CD4-positive, CD25-positive, alpha-beta regulatory T cell (primary cell): ENCODE measurements around the gene CFAP100. TPM values are rescaled to one million over a fixed set of nuclear protein-coding genes. Genes with fewer than 3 reads are reported as not detected.
A peak's percentile ranks its signal among the peaks of the same experiment; 100 is the strongest.

Experiments used
- ATAC-seq, 2 donors: fragments of 150-1000 bp; cut with Tn5 transposase; one replicate each; pipeline ENCODE4 v1.10.0; 2021; ENCODE audit warnings: low read depth in 2 of 2, moderate number of reproducible peaks in 2 of 2, moderate library complexity in 1 of 2
- DNase-seq, 3 donors: peaks; one replicate each; pipeline versions ENCODE4 v3.0.0 to v3.0.0-alpha.2; 2012 to 2022; ENCODE audit warnings: mixed read lengths in 1 of 3
- H3K27ac ChIP-seq: one replicate; pipeline ENCODE4 v1.7.0; 2013; ENCODE audit warnings: mild to moderate bottlenecking, low read length; ENCODE audit not compliant: insufficient read depth, poor library complexity, severe bottlenecking
- H3K27me3 ChIP-seq: one replicate; pipeline ENCODE4 v1.7.0; 2013; ENCODE audit warnings: low read length; ENCODE audit not compliant: control insufficient read depth, insufficient read depth
- H3K36me3 ChIP-seq: one replicate; pipeline ENCODE4 v1.7.0; 2013; ENCODE audit warnings: mild to moderate bottlenecking, low read length, moderate library complexity; ENCODE audit not compliant: control insufficient read depth, insufficient read depth
- H3K4me1 ChIP-seq: 2 replicates; pipeline ENCODE4 v1.7.0; 2013; ENCODE audit warnings: mild to moderate bottlenecking, low read length; ENCODE audit not compliant: insufficient read depth, control insufficient read depth, poor library complexity, severe bottlenecking
- H3K4me3 ChIP-seq: one replicate; pipeline ENCODE4 v1.7.0; 2013; ENCODE audit warnings: low read depth, mild to moderate bottlenecking, low read length, moderate library complexity
- H3K9me3 ChIP-seq, 2 experiments: 1 replicate in 1 of 2; 2 replicates in 1 of 2; pipeline ENCODE4 v1.7.0; 2013; ENCODE audit warnings: low read length in 2 of 2, mild to moderate bottlenecking in 1 of 2, moderate library complexity in 1 of 2; ENCODE audit not compliant: control insufficient read depth in 2 of 2
- H3K27ac Mint-ChIP-seq, 3 donors: one replicate each; pipeline ENCODE4 v1.8.0; 2020 to 2022; ENCODE audit warnings: mild to moderate bottlenecking in 3 of 3, mixed read lengths in 3 of 3, moderate library complexity in 2 of 3
- H3K27me3 Mint-ChIP-seq: one replicate; pipeline ENCODE4 v1.8.0; 2022; ENCODE audit warnings: mild to moderate bottlenecking, mixed read lengths
- H3K36me3 Mint-ChIP-seq: one replicate; pipeline ENCODE4 v1.8.0; 2020; ENCODE audit warnings: mixed read lengths
- H3K4me1 Mint-ChIP-seq, 4 donors: one replicate each; pipeline ENCODE4 v1.8.0; 2020 to 2022; ENCODE audit warnings: mixed read lengths in 4 of 4, mild to moderate bottlenecking in 1 of 4
- H3K4me3 Mint-ChIP-seq, 4 donors: one replicate each; pipeline ENCODE4 v1.8.0; 2020 to 2022; ENCODE audit warnings: mild to moderate bottlenecking in 4 of 4, mixed read lengths in 4 of 4, moderate library complexity in 3 of 4
- H3K9me3 Mint-ChIP-seq, 7 donors: one replicate each; pipeline ENCODE4 v1.8.0; 2020 to 2022; ENCODE audit warnings: mixed read lengths in 7 of 7, mild to moderate bottlenecking in 3 of 7, moderate library complexity in 2 of 7
- polyA plus RNA-seq, 4 donors: library from polyadenylated mRNA; unstranded; fragments of 300-500 nt; fragmentation: Illumina TruSeq; gene quantifications; one replicate each; pipeline ENCODE4 v1.2.3, GENCODE V29; 2021
- total RNA-seq: library from RNA; stranded (reverse); gene quantifications from one replicate; pipeline ENCODE4 v1.2.3, GENCODE V29; 2022

CFAP100 gene
- total and polyA plus RNA-seq, 5 donors from 2014 or later, result not detected

GRCh38 chr3:126481808-126482502 is 87.2 kb downstream of the CFAP100 start:
- H3K4me1 ChIP-seq, result peaks cover 4% of the 10 kb centered on the region
- Mint-ChIP-seq H3K27ac (no peak overlapping the region), H3K4me3 (no peak overlapping the region), H3K36me3 (no peaks in the 10 kb centered on the region), H3K4me1 (peaks cover 2 to 10% (median 6%) of the 10 kb centered on the region in 4 donors), H3K27me3 (peaks cover 5% of the 10 kb centered on the region), H3K9me3 (no peaks in the 10 kb centered on the region)
- ATAC-seq, result no peak
- H3K4me3 ChIP-seq, result no peak overlapping the region
- H3K36me3 ChIP-seq, result no peaks in the 10 kb centered on the region
- H3K27me3 ChIP-seq, result no peaks in the 10 kb centered on the region
- no peak overlapping the region for H3K27ac ChIP-seq
- H3K9me3 ChIP-seq, result no peaks in the 10 kb centered on the region
- DNase-seq, result no peak

GRCh38 chr3:126482503-126483255 is 88.0 kb downstream of the CFAP100 start:
- Mint-ChIP-seq H3K27me3 (peaks cover 5% of the 10 kb centered on the region), H3K9me3 (no peaks in the 10 kb centered on the region), H3K4me3 (peak overlapping the region in 1 of 4 donors; percentile 52), H3K4me1 (peaks cover 3 to 13% (median 7%) of the 10 kb centered on the region in 4 donors), H3K27ac (peak overlapping the region in 1 of 3 donors; percentile 86), H3K36me3 (no peaks in the 10 kb centered on the region)
- Histone ChIP-seq H3K9me3 (no peaks in the 10 kb centered on the region), H3K27ac (no peak overlapping the region), H3K4me3 (no peak overlapping the region), H3K27me3 (no peaks in the 10 kb centered on the region), H3K36me3 (no peaks in the 10 kb centered on the region), H3K4me1 (peaks cover 10% of the 10 kb centered on the region)
- ATAC-seq (no peak), DNase-seq (no peak)

- peaks cover 5% of the 10 kb centered on the region for H3K27me3 Mint-ChIP-seq
- no peak for ATAC-seq
- H3K4me1 Mint-ChIP-seq, result peaks cover 0 to 13% (median 7%) of the 10 kb centered on the region in 4 donors
- no peak overlapping the region for H3K4me3 ChIP-seq
- no peaks in the 10 kb centered on the region for H3K9me3 Mint-ChIP-seq
- H3K36me3 ChIP-seq, result no peaks in the 10 kb centered on the region
- no peaks in the 10 kb centered on the region for H3K9me3 ChIP-seq
- H3K4me3 Mint-ChIP-seq, result no peak overlapping the region
- H3K27ac Mint-ChIP-seq, result no peak overlapping the region
- H3K36me3 Mint-ChIP-seq, result no peaks in the 10 kb centered on the region
- no peak for DNase-seq
- H3K4me1 ChIP-seq, result peaks cover 10% of the 10 kb centered on the region
- no peak overlapping the region for H3K27ac ChIP-seq
- no peaks in the 10 kb centered on the region for H3K27me3 ChIP-seq
Measured at GRCh38 chr3:126483321-126483761, 88.6 kb downstream of the CFAP100 start.

- no peak overlapping the region for H3K27ac Mint-ChIP-seq
- H3K9me3 Mint-ChIP-seq, result no peaks in the 10 kb centered on the region
- peaks cover 5% of the 10 kb centered on the region for H3K27me3 Mint-ChIP-seq
- H3K4me1 ChIP-seq, result peaks cover 10% of the 10 kb centered on the region
- no peak overlapping the region for H3K4me3 ChIP-seq
- peak overlapping the region in 2 of 4 donors; percentile 40 to 83 for H3K4me3 Mint-ChIP-seq
- H3K9me3 ChIP-seq, result no peaks in the 10 kb centered on the region
- peaks cover 0 to 13% (median 7%) of the 10 kb centered on the region in 4 donors for H3K4me1 Mint-ChIP-seq
- DNase-seq, result no peak
- no peaks in the 10 kb centered on the region for H3K36me3 Mint-ChIP-seq
- ATAC-seq, result no peak
- H3K27ac ChIP-seq, result no peak overlapping the region
- no peaks in the 10 kb centered on the region for H3K36me3 ChIP-seq
- H3K27me3 ChIP-seq, result no peaks in the 10 kb centered on the region
Measured at GRCh38 chr3:126484148-126484547, 89.4 kb downstream of the CFAP100 start.

- Histone ChIP-seq H3K4me3 (no peak overlapping the region), H3K9me3 (no peaks in the 10 kb centered on the region), H3K4me1 (peaks cover 10% of the 10 kb centered on the region), H3K27ac (no peak overlapping the region), H3K36me3 (no peaks in the 10 kb centered on the region), H3K27me3 (no peaks in the 10 kb centered on the region)
- DNase-seq (no peak), ATAC-seq (no peak)
- Mint-ChIP-seq H3K9me3 (no peaks in the 10 kb centered on the region), H3K4me3 (peak overlapping the region in 1 of 4 donors; percentile 40), H3K27ac (no peak overlapping the region), H3K27me3 (peaks cover 5% of the 10 kb centered on the region), H3K4me1 (peaks cover 0 to 13% (median 7%) of the 10 kb centered on the region in 4 donors), H3K36me3 (no peaks in the 10 kb centered on the region)
Measured at GRCh38 chr3:126484662-126485061, 90.0 kb downstream of the CFAP100 start.

- H3K27ac ChIP-seq, result no peak overlapping the region
- H3K36me3 Mint-ChIP-seq, result no peaks in the 10 kb centered on the region
- H3K27me3 ChIP-seq, result no peaks in the 10 kb centered on the region
- peaks cover 10% of the 10 kb centered on the region for H3K4me1 ChIP-seq
- ATAC-seq (no peak), DNase-seq (no peak)
- no peak overlapping the region for H3K27ac Mint-ChIP-seq
- H3K27me3 Mint-ChIP-seq, result peaks cover 5% of the 10 kb centered on the region
- H3K9me3 Mint-ChIP-seq, result no peaks in the 10 kb centered on the region
- no peak overlapping the region for H3K4me3 Mint-ChIP-seq
- no peaks in the 10 kb centered on the region for H3K36me3 ChIP-seq
- no peaks in the 10 kb centered on the region for H3K9me3 ChIP-seq
- peaks cover 0 to 13% (median 7%) of the 10 kb centered on the region in 4 donors for H3K4me1 Mint-ChIP-seq
- no peak overlapping the region for H3K4me3 ChIP-seq
Measured at GRCh38 chr3:126485176-126485897, 90.6 kb downstream of the CFAP100 start.

- no peaks in the 10 kb centered on the region for H3K9me3 ChIP-seq
- Mint-ChIP-seq H3K27me3 (peaks cover 5% of the 10 kb centered on the region), H3K27ac (no peak overlapping the region), H3K4me3 (no peak overlapping the region), H3K36me3 (no peaks in the 10 kb centered on the region), H3K9me3 (no peaks in the 10 kb centered on the region), H3K4me1 (peaks cover 0 to 13% (median 7%) of the 10 kb centered on the region in 4 donors)
- DNase-seq, result no peak
- no peak for ATAC-seq
- H3K4me1 ChIP-seq, result peaks cover 10% of the 10 kb centered on the region
- no peaks in the 10 kb centered on the region for H3K36me3 ChIP-seq
- H3K27me3 ChIP-seq, result no peaks in the 10 kb centered on the region
- no peak overlapping the region for H3K4me3 ChIP-seq
- no peak overlapping the region for H3K27ac ChIP-seq
Measured at GRCh38 chr3:126485956-126486355, 91.2 kb downstream of the CFAP100 start.
